HCT116 (cell line): ENCODE data around the gene ZNF681.

Source experiments
- CEBPB ChIP-seq: IDR thresholded peaks from 2 replicates; pipeline ENCODE4 v1.6.1; 2012; ENCODE audit warnings: low read depth
- CTCF ChIP-seq, 3 experiments: fragments of 200-600 bp in 1 of 3; sonication (generic) in 1 of 3; IDR thresholded peaks in 2 of 3; conservative IDR thresholded peaks in 1 of 3; 2 replicates each; pipeline ENCODE4 v1.5.1; 2012 to 2017; ENCODE audit warnings: low read depth in 2 of 3, low read length in 2 of 3, antibody characterized with exemption in 1 of 3, borderline replicate concordance in 1 of 3, control low read depth in 1 of 3, mild to moderate bottlenecking in 1 of 3, mixed read lengths in 1 of 3, mixed run types in 1 of 3, moderate library complexity in 1 of 3; ENCODE audit not compliant: insufficient read depth in 1 of 3
- EZH2 ChIP-seq: fragments of 200-600 bp; sonication (generic); IDR thresholded peaks from 2 replicates; pipeline ENCODE4 v1.6.1; 2017; ENCODE audit warnings: antibody characterized with exemption, mixed run types
- EZH2phosphoT487 ChIP-seq: fragments of 200-600 bp; IDR thresholded peaks from 2 replicates; pipeline ENCODE4 v1.6.1; 2018; ENCODE audit warnings: antibody characterized with exemption, borderline replicate concordance
- JUND ChIP-seq: IDR thresholded peaks from 2 replicates; pipeline ENCODE4 v1.6.1; 2012
- POLR2A ChIP-seq: IDR thresholded peaks from 2 replicates; pipeline ENCODE4 v1.7.0; 2011; ENCODE audit warnings: borderline replicate concordance; ENCODE audit not compliant: insufficient read depth, insufficient read length; ENCODE audit errors: extremely low read depth
- POLR2AphosphoS5 ChIP-seq: IDR thresholded peaks from 2 replicates; pipeline ENCODE4 v1.6.1; 2011; ENCODE audit warnings: mild to moderate bottlenecking, low read depth, low read length, moderate library complexity
- REST ChIP-seq: IDR thresholded peaks from 2 replicates; pipeline ENCODE4 v1.6.1; 2012; ENCODE audit warnings: low read depth
- SP1 ChIP-seq: IDR thresholded peaks from 2 replicates; pipeline ENCODE4 v1.6.1; 2012; ENCODE audit warnings: low read depth
- YY1 ChIP-seq: IDR thresholded peaks from 2 replicates; pipeline ENCODE4 v1.6.1; 2011; ENCODE audit warnings: low read length, low read depth, moderate library complexity, mild to moderate bottlenecking; ENCODE audit not compliant: insufficient replicate concordance; ENCODE audit errors: extremely low read depth

- TF ChIP-seq POLR2AphosphoS5 (no peak), CTCF (IDR thresholded peaks at IDR 0.05 in 2 of 3, conservative IDR thresholded peaks at IDR 0.05 in 1 of 3; ENCODE audit: borderline replicate concordance in 1 of 3, insufficient read depth in 1 of 3, low read depth in 2 of 3, low read length in 2 of 3) (no peak), POLR2A (no peak), JUND (no peak), EZH2phosphoT487 (no peak), EZH2 (no peak), CEBPB (no peak), REST (no peak), YY1 (no peak), SP1 (no peak)
Measured at GRCh38 chr19:23762884-23763711, 4.4 kb upstream of the ZNF681 start.
